Measurements from ENCODE around the gene PSIP1.

DNA sequence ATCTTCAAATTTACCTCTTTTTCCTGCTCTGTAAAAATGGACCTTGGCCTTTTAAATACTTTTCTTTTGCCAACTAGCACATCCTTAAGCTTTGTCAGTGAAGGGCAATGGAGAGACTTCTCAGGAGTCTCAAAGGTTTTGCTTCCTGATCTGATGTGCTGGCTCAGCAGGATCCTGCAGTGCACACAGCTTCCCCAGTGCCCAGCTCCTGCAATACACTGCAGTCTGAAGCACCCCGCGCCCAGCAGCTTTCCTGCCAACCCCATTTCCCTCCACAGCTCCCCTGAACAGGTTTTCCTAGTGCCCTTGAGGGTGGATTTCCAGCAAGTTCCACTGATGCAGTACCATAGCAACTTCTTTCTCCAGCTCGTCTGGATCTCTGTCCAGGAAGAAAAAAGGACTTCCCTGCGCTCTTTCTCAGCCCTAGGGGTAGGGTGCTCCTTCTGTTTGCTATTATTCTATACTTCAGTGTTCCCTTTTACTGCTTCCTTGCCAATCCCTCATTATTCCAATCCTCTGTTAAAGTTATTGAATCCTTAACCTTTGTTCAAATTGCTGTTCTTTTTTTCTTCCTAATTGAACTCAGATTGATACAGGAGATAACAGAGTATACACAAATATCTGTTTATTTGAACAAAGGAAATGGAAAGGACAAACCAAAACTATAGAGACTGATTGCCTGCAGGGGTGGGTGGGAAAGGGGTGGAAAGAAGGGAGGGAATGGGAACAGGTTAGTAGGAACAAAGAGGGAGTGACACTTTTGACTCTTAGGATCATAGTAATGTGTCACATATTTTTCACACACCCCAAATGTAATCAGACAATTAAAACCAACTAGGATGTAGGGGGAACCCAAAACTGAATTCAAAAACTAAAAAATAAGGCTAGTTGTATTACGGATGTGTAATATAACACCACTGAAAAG is 79.6 kb downstream of the PSIP1 start:
- TF ChIP-seq, protein P1, sequence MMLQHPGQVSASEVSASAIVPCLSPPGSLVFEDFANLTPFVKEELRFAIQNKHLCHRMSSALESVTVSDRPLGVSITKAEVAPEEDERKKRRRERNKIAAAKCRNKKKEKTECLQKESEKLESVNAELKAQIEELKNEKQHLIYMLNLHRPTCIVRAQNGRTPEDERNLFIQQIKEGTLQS (CRISPR knock-in tag; conservative IDR thresholded peaks at IDR 0.05), result no peak
- TF ChIP-seq, protein P2, sequence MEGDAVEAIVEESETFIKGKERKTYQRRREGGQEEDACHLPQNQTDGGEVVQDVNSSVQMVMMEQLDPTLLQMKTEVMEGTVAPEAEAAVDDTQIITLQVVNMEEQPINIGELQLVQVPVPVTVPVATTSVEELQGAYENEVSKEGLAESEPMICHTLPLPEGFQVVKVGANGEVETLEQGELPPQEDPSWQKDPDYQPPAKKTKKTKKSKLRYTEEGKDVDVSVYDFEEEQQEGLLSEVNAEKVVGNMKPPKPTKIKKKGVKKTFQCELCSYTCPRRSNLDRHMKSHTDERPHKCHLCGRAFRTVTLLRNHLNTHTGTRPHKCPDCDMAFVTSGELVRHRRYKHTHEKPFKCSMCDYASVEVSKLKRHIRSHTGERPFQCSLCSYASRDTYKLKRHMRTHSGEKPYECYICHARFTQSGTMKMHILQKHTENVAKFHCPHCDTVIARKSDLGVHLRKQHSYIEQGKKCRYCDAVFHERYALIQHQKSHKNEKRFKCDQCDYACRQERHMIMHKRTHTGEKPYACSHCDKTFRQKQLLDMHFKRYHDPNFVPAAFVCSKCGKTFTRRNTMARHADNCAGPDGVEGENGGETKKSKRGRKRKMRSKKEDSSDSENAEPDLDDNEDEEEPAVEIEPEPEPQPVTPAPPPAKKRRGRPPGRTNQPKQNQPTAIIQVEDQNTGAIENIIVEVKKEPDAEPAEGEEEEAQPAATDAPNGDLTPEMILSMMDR (IDR thresholded peaks at IDR 0.05), result no peak
- TF ChIP-seq, protein P3, sequence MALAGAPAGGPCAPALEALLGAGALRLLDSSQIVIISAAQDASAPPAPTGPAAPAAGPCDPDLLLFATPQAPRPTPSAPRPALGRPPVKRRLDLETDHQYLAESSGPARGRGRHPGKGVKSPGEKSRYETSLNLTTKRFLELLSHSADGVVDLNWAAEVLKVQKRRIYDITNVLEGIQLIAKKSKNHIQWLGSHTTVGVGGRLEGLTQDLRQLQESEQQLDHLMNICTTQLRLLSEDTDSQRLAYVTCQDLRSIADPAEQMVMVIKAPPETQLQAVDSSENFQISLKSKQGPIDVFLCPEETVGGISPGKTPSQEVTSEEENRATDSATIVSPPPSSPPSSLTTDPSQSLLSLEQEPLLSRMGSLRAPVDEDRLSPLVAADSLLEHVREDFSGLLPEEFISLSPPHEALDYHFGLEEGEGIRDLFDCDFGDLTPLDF (CRISPR knock-in tag; IDR thresholded peaks at IDR 0.05), result no peak
- no peak for TF ChIP-seq ATF6 (CRISPR knock-in tag; IDR thresholded peaks at IDR 0.05)
- no peak for TF ChIP-seq NR2C2 (CRISPR knock-in tag; IDR thresholded peaks at IDR 0.05)
- TF ChIP-seq ZNF263 (CRISPR knock-in tag; IDR thresholded peaks at IDR 0.05; ENCODE audit: low read depth), result no peak
- TF ChIP-seq AR (CRISPR knock-in tag; IDR thresholded peaks at IDR 0.05), result no peak
- TF ChIP-seq, protein P4, sequence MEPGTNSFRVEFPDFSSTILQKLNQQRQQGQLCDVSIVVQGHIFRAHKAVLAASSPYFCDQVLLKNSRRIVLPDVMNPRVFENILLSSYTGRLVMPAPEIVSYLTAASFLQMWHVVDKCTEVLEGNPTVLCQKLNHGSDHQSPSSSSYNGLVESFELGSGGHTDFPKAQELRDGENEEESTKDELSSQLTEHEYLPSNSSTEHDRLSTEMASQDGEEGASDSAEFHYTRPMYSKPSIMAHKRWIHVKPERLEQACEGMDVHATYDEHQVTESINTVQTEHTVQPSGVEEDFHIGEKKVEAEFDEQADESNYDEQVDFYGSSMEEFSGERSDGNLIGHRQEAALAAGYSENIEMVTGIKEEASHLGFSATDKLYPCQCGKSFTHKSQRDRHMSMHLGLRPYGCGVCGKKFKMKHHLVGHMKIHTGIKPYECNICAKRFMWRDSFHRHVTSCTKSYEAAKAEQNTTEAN (CRISPR knock-in tag; IDR thresholded peaks at IDR 0.05), result no peak
- TF ChIP-seq MXD4 (CRISPR knock-in tag; IDR thresholded peaks at IDR 0.05; ENCODE audit: borderline replicate concordance), result no peak
- TF ChIP-seq SMAD3 (CRISPR knock-in tag; IDR thresholded peaks at IDR 0.05; ENCODE audit: borderline replicate concordance), result no peak
- no peak for TF ChIP-seq ELF4 (CRISPR knock-in tag; IDR thresholded peaks at IDR 0.05; ENCODE audit: low read depth)
- TF ChIP-seq FOXJ3 (CRISPR knock-in tag; IDR thresholded peaks at IDR 0.05; ENCODE audit: borderline replicate concordance), result no peak
- no peak for TF ChIP-seq PRDM15 (CRISPR knock-in tag; IDR thresholded peaks at IDR 0.05)

Data from WTC11 (cell line).